ENCODE data around the gene JPT1. TPM values are rescaled to one million over a fixed set of nuclear protein-coding genes. Genes with fewer than 3 reads are reported as not detected.

Gene JPT1
- total RNA-seq, 1 donor from 2014 or later = 642 TPM

DNA sequence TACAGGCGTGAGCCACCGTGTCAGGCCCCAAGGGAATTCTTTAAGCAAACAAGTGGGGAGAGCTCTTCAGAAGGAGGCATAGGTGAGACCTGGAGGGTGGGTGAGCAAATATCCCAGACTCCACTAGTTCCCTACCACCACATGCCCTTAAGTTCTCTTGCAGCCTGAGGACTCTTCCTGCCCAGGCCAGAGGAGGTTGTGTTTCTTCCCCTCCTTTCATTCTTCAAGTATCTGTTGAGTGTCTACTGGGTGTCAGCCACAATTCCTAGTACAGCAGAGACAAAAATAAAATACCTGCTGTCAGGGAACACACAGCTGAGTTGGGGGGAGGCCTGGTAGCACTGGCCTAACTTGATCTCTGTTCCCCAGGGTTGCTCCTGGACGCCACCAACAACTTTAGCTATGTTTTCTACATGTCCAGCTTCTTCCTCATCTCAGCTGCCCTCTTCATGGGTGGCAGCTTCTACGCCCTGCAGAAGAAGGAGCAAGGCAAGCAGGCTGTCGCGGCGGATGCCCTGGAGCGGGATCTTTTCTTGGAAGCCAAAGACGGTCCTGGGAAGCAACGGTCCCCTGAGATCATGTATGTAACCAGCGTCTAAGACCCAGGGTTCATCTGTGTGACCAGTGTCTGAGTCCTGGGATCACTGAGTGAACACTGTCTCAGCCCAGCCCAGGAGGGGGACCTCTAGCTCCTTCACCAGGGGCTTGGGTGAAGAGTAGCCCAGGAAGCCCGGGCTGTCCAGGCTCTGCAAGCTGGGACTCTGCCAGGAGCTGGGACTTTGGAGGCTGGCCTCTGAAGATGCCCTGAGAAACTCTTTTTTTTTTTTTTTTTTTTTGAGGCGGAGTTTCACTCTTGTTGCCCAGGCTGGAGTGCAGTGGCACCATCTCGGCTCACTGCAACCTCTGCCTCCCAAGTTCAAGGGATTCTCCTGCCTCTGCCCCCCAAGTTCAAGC is 50.4 kb downstream of the JPT1 start:
- no peak overlapping the region for H3K27ac Mint-ChIP-seq (ENCODE audit: unreplicated experiment)
- no peak for DNase-seq
- H3K4me3 Mint-ChIP-seq (ENCODE audit: unreplicated experiment) = no peak overlapping the region
- no peaks in the 10 kb centered on the region for H3K36me3 Mint-ChIP-seq (ENCODE audit: unreplicated experiment)
- H3K27me3 Mint-ChIP-seq (ENCODE audit: unreplicated experiment) = peaks cover 7% of the 10 kb centered on the region
- peaks cover 5% of the 10 kb centered on the region for H3K9me3 Mint-ChIP-seq (ENCODE audit: unreplicated experiment)
- TF ChIP-seq, protein P1, sequence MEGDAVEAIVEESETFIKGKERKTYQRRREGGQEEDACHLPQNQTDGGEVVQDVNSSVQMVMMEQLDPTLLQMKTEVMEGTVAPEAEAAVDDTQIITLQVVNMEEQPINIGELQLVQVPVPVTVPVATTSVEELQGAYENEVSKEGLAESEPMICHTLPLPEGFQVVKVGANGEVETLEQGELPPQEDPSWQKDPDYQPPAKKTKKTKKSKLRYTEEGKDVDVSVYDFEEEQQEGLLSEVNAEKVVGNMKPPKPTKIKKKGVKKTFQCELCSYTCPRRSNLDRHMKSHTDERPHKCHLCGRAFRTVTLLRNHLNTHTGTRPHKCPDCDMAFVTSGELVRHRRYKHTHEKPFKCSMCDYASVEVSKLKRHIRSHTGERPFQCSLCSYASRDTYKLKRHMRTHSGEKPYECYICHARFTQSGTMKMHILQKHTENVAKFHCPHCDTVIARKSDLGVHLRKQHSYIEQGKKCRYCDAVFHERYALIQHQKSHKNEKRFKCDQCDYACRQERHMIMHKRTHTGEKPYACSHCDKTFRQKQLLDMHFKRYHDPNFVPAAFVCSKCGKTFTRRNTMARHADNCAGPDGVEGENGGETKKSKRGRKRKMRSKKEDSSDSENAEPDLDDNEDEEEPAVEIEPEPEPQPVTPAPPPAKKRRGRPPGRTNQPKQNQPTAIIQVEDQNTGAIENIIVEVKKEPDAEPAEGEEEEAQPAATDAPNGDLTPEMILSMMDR (IDR thresholded peaks at IDR 0.05; ENCODE audit: partially characterized antibody, unreplicated experiment) = no peak
- H3K4me1 Mint-ChIP-seq (ENCODE audit: low read depth, unreplicated experiment) = no peaks in the 10 kb centered on the region

GRCh38 chr17:75102385-75102821 is 51.9 kb downstream of the JPT1 start:
- H3K27ac Mint-ChIP-seq (ENCODE audit: unreplicated experiment) = no peak overlapping the region
- H3K27me3 Mint-ChIP-seq (ENCODE audit: unreplicated experiment) = peaks cover 10% of the 10 kb centered on the region
- no peak for DNase-seq
- TF ChIP-seq, protein P1 (IDR thresholded peaks at IDR 0.05; ENCODE audit: partially characterized antibody, unreplicated experiment) = no peak
- no peak overlapping the region for H3K4me3 Mint-ChIP-seq (ENCODE audit: unreplicated experiment)
- no peaks in the 10 kb centered on the region for H3K4me1 Mint-ChIP-seq (ENCODE audit: low read depth, unreplicated experiment)
- H3K36me3 Mint-ChIP-seq (ENCODE audit: unreplicated experiment) = no peaks in the 10 kb centered on the region
- peaks cover 2% of the 10 kb centered on the region for H3K9me3 Mint-ChIP-seq (ENCODE audit: unreplicated experiment)

DNA sequence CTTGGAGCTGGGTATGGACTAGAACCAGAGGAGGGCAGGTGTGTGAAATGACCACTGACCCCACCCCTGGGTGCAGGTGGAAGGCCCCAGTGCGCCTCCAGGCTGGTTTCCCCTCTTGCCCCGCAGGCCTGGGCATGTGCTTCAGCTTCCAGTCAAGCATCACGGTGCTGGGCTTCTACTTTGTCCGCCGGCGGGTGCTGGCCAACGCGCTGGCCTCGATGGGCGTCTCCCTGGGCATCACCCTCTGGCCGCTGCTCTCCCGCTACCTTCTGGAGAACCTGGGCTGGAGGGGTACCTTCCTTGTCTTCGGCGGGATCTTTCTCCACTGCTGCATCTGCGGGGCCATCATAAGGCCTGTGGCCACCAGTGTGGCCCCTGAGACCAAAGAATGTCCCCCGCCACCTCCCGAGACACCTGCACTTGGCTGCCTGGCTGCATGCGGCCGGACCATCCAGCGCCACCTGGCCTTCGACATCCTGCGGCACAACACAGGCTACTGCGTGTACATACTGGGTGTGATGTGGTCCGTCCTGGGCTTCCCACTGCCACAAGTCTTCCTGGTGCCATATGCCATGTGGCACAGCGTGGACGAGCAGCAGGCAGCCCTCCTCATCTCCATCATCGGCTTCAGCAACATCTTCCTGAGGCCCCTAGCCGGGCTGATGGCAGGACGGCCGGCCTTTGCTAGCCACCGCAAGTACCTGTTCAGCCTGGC is 54.3 kb downstream of the JPT1 start:
- Mint-ChIP-seq H3K4me3 (ENCODE audit: unreplicated experiment) (no peak overlapping the region), H3K4me1 (ENCODE audit: low read depth, unreplicated experiment) (no peaks in the 10 kb centered on the region), H3K27ac (ENCODE audit: unreplicated experiment) (no peak overlapping the region), H3K27me3 (ENCODE audit: unreplicated experiment) (peaks cover 7% of the 10 kb centered on the region), H3K9me3 (ENCODE audit: unreplicated experiment) (no peaks in the 10 kb centered on the region), H3K36me3 (ENCODE audit: unreplicated experiment) (no peaks in the 10 kb centered on the region)
- TF ChIP-seq, protein P1 (IDR thresholded peaks at IDR 0.05; ENCODE audit: partially characterized antibody, unreplicated experiment) = no peak
- DNase-seq = no peak

DNA sequence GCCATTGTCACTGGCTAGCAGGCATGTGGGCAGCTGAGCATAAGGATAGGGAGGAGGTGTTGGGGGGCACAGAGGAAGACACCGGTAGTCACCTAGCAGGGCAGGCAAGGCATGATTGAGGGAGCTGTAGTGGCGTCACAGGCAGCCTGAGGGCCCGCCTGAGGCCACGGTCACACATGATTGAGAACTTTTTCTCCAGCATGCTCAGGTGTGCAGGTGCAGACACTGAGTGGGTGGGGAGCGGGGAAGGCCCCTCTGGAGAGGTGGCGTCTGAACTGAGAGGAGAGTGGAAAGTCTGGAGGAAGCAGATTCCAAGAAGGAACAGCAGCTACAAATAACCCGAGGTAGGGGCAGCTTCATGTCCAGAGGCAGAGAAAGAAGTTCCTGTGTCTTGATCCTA is 55.5 kb downstream of the JPT1 start:
- Mint-ChIP-seq H3K27ac (ENCODE audit: unreplicated experiment) (no peak overlapping the region), H3K4me1 (ENCODE audit: low read depth, unreplicated experiment) (no peaks in the 10 kb centered on the region), H3K9me3 (ENCODE audit: unreplicated experiment) (no peaks in the 10 kb centered on the region), H3K4me3 (ENCODE audit: unreplicated experiment) (no peak overlapping the region), H3K36me3 (ENCODE audit: unreplicated experiment) (no peaks in the 10 kb centered on the region), H3K27me3 (ENCODE audit: unreplicated experiment) (peaks cover 5% of the 10 kb centered on the region)
- TF ChIP-seq, protein P1 (IDR thresholded peaks at IDR 0.05; ENCODE audit: partially characterized antibody, unreplicated experiment) = no peak
- DNase-seq = no peak
